GM18526 (cell line): ENCODE measurements around the gene TFPT.

Source experiments
- POLR2A ChIP-seq: IDR thresholded peaks from 3 replicates; pipeline ENCODE4 v1.6.1; 2011; ENCODE audit not compliant: insufficient read length; ENCODE audit errors: extremely low read depth

The TFPT gene

DNA sequence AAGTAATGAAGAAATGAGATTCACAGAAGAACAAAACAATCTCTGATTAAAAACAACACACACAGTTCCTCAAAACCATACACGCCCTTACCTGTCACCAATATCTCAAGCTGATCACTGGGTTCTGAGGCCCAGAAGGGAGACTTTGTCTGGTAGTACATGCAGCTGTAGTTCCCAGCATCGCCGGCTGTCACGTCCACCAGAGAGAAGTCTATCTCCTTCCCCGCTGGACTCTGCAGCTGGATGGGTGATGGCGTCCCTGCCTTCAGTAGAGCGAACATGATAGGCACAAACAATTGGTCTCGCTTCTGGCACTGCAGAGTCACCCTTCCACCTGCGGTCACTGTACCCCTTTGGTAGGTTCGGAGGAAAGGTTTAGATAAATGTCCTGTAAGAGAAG is 41.6 kb downstream of the TFPT start:
- no peak for TF ChIP-seq POLR2A

DNA sequence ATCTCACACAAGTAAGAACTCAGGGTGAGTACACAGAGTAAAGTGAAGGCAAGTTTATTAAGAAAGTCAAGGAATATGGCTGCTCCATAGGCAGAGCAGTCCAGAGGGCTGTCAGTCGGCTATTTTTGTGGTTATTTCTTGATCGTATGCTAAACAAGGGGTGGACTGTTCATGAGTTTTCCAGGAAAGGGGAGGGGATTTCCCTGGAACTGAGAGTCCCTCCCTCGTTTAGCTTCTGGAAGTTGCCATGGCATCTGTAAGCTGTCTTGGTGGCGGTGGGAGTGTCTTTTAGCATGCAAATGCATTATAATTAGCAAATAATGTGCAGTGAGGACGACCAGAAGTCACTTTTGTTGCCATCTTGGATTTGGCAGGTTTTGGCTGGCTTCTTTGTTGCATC is 46.0 kb downstream of the TFPT start:
- TF ChIP-seq POLR2A: no peak

DNA sequence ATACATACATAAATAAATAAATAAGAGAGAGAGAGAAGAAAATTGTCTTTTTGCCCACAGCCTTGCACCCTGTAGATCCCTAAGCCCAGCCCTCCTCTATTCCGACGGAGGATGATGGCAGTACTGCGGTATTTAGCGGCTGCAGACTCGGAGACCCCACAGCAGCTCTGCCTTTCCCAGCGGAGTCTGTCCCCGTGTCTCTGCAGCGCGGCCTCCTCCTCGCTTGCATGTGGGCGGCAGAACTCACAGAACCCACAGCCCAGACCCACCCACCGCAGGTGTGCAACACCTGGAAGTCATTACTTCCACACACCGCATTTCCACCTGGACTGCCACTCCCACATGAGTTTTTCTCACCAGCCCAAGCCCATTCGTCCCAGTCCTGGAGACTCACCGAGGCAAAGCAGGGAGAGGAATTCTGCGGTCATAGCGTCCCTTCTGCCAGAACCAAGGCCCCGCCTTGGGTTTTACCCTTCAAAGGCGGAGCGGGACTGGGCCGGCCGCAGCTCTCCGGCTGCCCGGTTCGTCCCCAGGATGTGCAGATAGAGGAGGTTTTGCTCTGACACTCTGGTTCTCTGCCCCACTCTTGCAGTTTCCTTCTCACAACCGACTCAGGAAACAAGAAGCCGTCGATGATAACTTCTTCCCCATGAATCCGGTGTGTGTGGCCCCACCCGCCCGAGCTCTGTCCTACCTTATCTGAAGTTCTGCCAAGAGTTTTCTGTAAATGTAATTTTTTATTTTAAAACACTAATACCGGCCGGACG is 51.9 kb downstream of the TFPT start, which contains the start of gene VSTM1:
TSS of gene VSTM1 (minus strand) at position 548 of the 767 bp plus-strand sequence. CDS start at position 428, 120 bp downstream.
- TF ChIP-seq POLR2A: no peak

DNA sequence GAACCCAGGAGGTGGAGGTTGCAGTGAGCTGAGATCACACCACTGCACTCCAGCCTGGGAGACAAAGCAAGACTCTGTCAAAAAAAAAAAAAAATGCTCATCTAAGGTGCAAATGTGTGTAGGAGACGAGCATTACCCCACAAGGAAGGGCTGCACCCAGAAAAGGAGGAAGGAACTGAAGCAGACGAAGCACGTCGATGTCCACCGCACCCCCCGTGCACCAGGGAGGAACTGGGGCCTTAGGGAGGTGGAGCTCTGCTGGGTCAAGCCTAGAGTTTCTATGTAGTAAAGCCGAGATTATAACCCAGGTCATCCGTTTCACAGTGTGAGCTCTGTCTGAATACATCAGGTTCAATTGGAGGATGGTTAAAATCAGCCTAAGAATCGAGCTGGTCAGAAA is 52.8 kb downstream of the TFPT start:
- TF ChIP-seq POLR2A: no peak
